Epithelial cell of esophagus (primary cell): ENCODE measurements around the gene DHX29.

ENCODE experiments used
- DNase-seq: peaks from one replicate; pipeline ENCODE4 v3.0.0; 2010; ENCODE audit warnings: low read depth
- H3K4me3 ChIP-seq: 2 replicates; pipeline ENCODE4 v1.5.1; 2011; ENCODE audit warnings: mild to moderate bottlenecking, low read length, control low read depth
- TF ChIP-seq, protein P1 (sequence below): IDR thresholded peaks from 2 replicates; pipeline ENCODE4 v1.5.1; 2011; ENCODE audit warnings: low read depth, mild to moderate bottlenecking, low read length, control low read depth, inconsistent platforms; ENCODE audit not compliant: insufficient read depth; ENCODE audit errors: missing control alignments

DHX29 gene

DNA sequence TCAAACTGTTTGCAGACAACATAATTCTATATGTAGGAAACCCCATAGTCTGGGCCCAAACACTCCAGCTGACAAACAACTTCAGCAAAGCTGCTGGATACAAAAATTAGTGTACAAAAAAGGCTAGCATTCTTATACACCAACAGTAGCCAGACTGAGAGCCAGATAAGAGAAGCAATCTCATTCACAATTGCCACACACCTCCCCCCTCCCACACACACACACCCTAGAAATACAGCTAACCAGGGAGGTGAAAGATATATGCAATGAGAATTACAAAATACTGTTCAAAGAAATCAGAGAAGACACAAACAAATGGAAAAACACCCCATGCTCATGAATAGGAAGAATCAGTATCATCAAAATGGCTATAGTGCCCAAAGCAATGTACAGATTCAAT is 9.3 kb upstream of the DHX29 start:
- DNase-seq = no peak
- TF ChIP-seq, protein P1, sequence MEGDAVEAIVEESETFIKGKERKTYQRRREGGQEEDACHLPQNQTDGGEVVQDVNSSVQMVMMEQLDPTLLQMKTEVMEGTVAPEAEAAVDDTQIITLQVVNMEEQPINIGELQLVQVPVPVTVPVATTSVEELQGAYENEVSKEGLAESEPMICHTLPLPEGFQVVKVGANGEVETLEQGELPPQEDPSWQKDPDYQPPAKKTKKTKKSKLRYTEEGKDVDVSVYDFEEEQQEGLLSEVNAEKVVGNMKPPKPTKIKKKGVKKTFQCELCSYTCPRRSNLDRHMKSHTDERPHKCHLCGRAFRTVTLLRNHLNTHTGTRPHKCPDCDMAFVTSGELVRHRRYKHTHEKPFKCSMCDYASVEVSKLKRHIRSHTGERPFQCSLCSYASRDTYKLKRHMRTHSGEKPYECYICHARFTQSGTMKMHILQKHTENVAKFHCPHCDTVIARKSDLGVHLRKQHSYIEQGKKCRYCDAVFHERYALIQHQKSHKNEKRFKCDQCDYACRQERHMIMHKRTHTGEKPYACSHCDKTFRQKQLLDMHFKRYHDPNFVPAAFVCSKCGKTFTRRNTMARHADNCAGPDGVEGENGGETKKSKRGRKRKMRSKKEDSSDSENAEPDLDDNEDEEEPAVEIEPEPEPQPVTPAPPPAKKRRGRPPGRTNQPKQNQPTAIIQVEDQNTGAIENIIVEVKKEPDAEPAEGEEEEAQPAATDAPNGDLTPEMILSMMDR = no peak
- H3K4me3 ChIP-seq = no peak overlapping the region

GRCh38 chr5:55316289-55316688 is 8.8 kb upstream of the DHX29 start:
- TF ChIP-seq, protein P1 = no peak
- no peak for DNase-seq
- H3K4me3 ChIP-seq = no peak overlapping the region

- H3K4me3 ChIP-seq = no peak overlapping the region
- TF ChIP-seq, protein P1 = no peak
- DNase-seq = no peak
Measured at GRCh38 chr5:55313870-55314617, 6.5 kb upstream of the DHX29 start.

DNA sequence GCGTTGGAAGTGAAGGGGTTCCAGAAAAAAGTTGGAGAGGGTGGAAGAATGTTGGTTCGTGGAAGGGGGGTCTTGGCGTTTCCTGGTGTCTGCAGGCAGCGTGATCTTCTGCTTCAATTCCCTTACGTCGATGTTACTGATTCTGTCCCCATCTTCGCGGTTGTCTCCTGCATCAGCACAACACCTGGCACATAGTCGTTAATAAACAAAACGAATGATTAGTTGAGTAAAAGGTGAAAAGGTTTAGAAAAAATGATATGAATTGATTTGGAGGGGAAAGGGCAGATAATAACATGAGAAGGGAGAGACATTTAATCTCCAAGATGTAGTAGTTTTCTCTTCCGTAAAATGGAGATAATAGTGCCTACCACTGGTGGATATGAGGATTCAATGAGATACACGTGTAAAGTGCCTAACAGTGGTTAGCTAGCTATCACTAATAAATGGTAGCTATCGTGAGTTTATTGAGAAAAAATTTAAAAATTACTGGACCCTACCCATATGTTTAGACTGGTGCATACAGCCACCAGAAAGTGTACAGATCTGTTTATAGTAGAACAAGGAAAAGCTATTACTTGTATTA is 851 bp upstream of the DHX29 start:
- H3K4me3 ChIP-seq = peak overlapping the region; percentile 96
- TF ChIP-seq, protein P1 = peak; percentile 17
- peak; percentile 29 for DNase-seq

DNA sequence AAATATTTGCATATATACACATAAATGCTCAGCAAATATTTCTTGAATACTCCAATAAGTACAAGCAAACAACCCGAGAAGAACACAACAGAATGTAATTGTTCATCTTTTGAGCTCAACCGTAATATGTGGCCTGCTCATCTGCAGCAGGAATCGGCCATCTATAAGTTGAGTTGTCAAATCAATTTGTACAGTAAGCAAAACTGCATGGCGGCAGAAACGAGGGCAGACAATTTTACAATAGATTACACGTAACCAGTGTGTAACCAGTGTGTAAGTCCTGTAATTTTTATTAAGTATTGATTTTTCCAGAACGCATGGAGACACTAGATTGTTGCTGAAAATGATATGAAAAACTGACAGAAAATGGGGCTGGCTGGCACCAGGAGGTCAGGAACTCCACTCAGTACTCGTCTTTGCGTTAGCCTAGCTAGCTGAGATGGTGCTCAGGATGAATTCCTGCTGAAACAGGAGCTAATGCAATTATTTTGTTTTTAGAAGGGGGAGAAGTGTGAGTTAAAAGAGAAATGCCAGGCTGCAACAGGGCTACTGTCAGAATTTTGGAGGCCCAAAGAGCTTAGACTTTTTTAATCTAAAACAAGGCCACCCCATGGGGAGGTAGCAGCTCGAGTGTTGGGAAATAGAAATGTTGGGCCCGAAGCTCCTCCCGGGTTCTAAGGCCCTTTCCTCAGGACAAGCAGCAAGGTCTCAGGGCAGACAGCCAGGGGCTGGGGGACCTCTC is 682 bp downstream of the DHX29 start:
- TF ChIP-seq, protein P1 = no peak
- DNase-seq = peak; percentile 24

DNA sequence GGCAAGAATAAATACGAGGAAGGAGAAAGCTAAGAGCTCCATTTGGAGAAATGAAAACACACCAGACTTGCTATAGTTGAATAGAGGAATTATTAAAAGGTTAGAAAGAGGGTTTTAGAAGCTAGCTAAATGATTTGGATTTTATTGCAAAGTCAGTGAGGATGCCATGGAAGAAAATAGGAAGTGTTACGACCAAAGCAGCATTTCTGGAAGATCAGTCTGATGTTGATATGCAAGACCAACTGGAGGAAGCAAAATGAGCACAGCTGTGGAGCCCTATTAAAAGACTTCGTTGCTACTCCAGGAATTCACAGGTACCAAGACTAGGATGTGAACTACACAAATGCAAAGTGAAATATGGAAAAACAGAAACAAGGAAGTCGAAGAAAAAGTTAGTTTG is 2.1 kb downstream of the DHX29 start:
- no peak for DNase-seq
- no peak overlapping the region for H3K4me3 ChIP-seq
- TF ChIP-seq, protein P1 = no peak

More for the DNA sequence above, 682 bp downstream of the DHX29 start:
- H3K4me3 ChIP-seq = peak overlapping the region; percentile 96
